ENCODE data around the gene HERC2. TPM values are rescaled to one million over a fixed set of nuclear protein-coding genes. Genes with fewer than 3 reads are reported as not detected.

HERC2 gene
- total RNA-seq, 2 experiments from 2014 or later, result 28.1 to 30.3 TPM

DNA sequence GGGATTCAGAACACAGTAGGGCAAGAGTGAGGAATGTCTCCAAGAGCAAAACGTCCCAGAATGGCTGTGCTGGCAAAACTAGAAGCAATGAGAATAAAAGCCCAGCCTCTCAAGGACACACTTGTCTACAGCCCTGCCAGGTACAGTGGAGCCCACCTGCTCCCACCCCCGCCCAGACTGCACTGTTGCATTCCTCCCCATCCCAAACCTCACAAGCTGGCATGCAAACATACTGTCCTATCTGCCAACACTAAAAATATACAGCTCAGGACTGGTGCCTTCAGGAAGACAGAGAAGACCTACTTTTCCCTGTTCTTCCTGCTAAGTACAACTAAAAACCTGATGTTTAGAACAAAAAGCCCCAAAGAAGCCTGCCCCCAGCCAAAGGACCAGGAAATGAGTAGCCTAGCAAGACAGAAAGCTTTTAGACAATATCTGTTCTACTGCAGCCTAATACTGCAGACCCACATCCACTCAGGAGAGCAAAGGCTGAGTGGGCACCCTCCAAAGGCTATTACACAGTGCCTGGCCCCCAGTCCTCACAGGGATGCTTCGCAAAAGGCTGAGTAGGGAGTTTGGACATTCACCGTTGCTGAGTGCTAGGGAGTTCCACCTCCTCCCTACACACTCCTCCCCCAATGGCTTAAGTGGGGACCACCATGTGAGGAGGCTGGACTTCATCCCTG is 236.3 kb downstream of the HERC2 start:
- H3K27ac Mint-ChIP-seq, result no peak overlapping the region
- peaks cover 16% of the 10 kb centered on the region for H3K9me3 Mint-ChIP-seq
- peaks cover 54% of the 10 kb centered on the region for H3K27me3 Mint-ChIP-seq
- no peak for DNase-seq
- peaks cover 6% of the 10 kb centered on the region for H3K4me1 Mint-ChIP-seq
- peaks cover 8% of the 10 kb centered on the region for H3K36me3 Mint-ChIP-seq
- no peak overlapping the region for H3K4me3 Mint-ChIP-seq

DNA sequence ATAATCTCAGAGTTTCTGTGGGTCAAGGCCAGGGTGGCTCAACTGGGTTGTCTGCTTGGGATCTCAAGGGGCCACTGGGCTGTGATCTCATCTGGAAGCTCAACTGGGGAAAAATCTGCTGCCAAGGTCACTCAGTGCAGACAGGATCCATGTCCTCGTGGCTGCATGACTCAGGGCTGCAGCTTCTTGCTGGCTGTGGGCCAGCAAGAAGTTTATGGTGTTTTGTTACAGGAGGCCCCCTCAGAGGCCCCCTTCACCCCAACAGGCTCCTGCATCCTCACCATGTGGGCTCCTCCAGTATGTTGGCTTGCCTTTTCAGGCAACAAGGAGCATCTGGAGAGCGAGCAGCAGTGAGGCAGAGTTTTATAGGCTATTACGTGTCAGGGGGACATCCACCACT is 237.4 kb downstream of the HERC2 start:
- peaks cover 52% of the 10 kb centered on the region for H3K27me3 Mint-ChIP-seq
- peaks cover 4% of the 10 kb centered on the region for H3K36me3 Mint-ChIP-seq
- no peak for DNase-seq
- H3K4me3 Mint-ChIP-seq, result no peak overlapping the region
- H3K27ac Mint-ChIP-seq, result no peak overlapping the region
- H3K9me3 Mint-ChIP-seq, result peaks cover 7% of the 10 kb centered on the region
- H3K4me1 Mint-ChIP-seq, result peaks cover 6% of the 10 kb centered on the region

DNA sequence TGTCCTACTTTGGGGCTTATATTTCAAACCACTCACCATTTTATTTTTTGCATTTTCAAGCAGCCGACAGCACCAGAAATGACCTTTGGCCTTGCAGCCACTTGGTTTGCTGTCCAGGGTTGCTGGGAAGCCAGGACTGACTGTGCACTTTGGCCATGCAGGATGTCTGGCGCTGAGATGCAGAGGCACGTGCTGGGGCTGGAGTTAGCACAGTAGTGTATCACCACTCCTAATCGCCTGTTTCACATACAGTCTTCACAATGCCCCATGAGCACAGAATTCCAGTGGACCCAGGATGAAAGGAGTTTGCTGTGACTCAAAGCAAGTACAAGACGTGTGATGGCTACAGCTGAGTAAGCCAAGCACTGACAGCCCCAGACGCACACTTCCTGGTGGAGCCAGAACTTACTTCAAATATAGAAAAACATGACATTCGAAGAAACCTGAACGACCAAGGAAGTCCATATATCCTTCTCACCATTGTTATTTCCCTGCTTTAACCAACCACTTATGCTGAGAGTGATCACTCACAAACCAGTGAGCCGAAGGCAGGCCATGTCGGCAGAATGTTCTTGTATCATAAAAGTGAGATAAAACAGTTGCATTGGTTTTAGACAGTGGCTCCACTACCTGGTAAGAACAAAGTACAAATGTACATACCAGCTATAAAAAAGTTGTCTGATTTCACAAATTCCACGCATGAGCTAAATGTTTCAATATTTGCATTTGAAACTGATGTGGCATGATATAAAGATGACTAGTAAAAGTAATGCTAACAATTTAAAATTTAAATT is 238.9 kb downstream of the HERC2 start:
- Mint-ChIP-seq H3K36me3 (no peaks in the 10 kb centered on the region), H3K4me3 (no peak overlapping the region), H3K27me3 (peaks cover 37% of the 10 kb centered on the region), H3K27ac (no peak overlapping the region), H3K4me1 (peaks cover 6% of the 10 kb centered on the region), H3K9me3 (no peaks in the 10 kb centered on the region)
- no peak for DNase-seq

DNA sequence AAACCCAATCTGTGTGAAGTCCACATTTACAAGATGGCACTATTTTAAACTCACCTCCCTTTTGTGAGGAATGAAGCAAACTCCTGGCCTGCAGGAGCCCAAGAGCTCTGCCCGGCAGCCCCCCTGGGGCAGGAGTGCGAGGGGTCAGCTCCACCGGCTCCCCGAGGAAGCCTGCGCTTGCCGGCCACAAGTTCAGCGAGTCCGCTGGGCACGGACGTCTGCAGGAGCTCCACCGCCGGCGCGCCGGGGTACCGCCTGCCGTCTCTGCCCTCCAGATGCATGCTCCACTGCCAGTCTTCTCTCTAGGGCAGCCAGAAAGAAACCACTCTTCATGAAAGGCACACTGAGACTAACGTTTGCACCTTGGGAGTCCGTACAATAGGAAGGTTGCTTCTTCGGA is 240.4 kb downstream of the HERC2 start:
- H3K27me3 Mint-ChIP-seq, result peaks cover 26% of the 10 kb centered on the region
- DNase-seq, result no peak
- H3K36me3 Mint-ChIP-seq, result no peaks in the 10 kb centered on the region
- H3K9me3 Mint-ChIP-seq, result no peaks in the 10 kb centered on the region
- H3K4me1 Mint-ChIP-seq, result peaks cover 3% of the 10 kb centered on the region
- H3K4me3 Mint-ChIP-seq, result no peak overlapping the region
- H3K27ac Mint-ChIP-seq, result no peak overlapping the region

DNA sequence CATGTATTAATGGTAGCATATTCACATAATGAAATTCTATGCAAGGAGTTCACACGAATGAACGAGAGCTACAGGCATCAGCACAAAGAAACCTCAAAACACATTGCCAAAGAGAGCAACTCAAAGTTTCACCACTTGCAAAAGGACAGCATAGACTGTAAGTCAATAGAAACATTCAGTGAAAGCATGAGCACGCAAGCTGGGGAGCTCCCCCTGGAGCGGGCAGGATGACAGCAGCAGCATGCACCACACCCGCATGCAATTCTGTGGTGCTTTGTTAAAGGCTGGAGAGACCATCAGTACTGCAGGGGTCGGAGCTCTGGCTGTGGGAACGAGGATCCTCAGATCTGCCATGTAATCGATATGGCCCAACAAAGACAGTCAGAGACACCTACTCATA is 241.6 kb downstream of the HERC2 start:
- no peaks in the 10 kb centered on the region for H3K9me3 Mint-ChIP-seq
- no peaks in the 10 kb centered on the region for H3K36me3 Mint-ChIP-seq
- H3K4me3 Mint-ChIP-seq, result no peak overlapping the region
- no peak for DNase-seq
- no peak overlapping the region for H3K27ac Mint-ChIP-seq
- no peaks in the 10 kb centered on the region for H3K4me1 Mint-ChIP-seq
- H3K27me3 Mint-ChIP-seq, result peaks cover 18% of the 10 kb centered on the region

DNA sequence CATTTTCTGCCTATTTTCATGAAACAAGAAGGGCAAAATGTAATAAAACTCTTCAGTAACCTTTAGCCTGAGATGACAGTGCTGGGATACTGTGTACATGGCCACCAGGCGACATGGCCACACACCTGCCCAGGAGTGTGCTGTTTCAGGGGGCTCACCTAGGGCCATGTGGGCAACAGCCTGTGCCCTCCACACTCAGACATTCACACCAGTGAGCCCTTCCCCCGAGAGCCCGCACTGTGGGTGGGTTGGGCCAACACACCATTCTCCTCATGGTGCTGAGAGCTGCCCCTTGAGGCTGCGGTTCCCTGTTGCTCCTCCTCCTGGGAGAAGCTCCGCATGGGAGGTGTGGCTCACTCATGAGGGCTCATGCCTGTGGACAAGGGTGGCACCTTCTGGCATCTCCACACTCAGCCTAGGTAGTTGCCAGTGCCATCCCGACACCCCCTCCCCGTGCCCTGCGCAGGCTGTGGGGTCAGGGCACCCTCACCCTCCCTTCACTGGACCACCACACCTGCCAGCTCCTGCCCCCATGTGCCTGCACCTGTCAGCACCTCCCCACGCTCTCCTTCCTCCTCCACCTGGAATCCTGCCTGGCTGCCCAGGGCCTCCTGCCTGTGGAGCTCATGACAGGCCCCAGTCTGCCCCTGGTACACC is 242.5 kb downstream of the HERC2 start:
- Mint-ChIP-seq H3K36me3 (no peaks in the 10 kb centered on the region), H3K27ac (no peak overlapping the region), H3K4me1 (no peaks in the 10 kb centered on the region), H3K9me3 (no peaks in the 10 kb centered on the region), H3K4me3 (no peak overlapping the region), H3K27me3 (peaks cover 12% of the 10 kb centered on the region)
- no peak for DNase-seq

DNA sequence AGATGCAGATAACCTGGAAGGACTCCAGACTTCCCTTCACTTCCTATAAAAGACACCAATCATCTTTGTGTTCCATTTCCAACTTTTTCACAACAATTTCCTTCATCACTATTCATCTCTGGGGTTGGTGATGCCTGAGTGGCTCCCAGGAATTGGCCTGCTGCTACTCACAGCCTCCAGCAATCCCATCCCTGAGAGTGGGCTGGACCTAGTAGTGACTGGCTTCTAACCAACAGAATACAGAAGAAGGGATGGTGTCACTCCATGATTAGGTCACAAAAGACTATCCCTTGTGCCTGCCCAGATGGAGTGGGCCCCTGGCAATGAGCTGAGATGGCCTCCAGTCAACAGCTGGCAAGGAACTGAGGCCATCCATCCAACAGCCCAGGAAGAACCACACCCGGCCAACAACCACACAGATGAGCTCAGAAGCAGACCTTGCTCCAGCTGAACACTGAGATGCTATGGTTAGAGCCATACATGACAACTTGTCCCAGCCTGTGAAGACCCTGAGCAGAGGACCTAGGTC is 243.7 kb downstream of the HERC2 start:
- no peak for DNase-seq
- no peak overlapping the region for H3K4me3 Mint-ChIP-seq
- no peaks in the 10 kb centered on the region for H3K36me3 Mint-ChIP-seq
- H3K9me3 Mint-ChIP-seq, result no peaks in the 10 kb centered on the region
- no peaks in the 10 kb centered on the region for H3K4me1 Mint-ChIP-seq
- H3K27me3 Mint-ChIP-seq, result peaks cover 7% of the 10 kb centered on the region
- H3K27ac Mint-ChIP-seq, result no peak overlapping the region

DNA sequence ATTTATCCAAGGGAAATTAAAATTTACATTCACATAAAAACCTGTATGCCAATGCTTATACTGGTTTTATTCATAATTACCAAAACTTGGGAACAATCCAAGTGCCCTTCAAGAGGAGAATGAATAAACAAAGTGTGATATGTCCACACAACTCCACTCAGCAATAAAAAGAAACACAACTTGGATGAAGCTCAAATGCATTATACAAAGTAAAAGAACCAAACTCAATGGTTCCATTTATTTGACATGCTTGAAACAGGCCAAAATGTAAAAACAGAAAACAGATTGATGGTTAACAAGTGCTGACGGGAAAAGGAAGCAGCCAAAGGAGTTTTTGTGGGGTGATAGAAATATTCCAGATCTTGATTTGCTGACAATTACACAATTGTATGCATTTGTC is 246.4 kb downstream of the HERC2 start:
- peaks cover 15% of the 10 kb centered on the region for H3K27me3 Mint-ChIP-seq
- no peak overlapping the region for H3K27ac Mint-ChIP-seq
- H3K36me3 Mint-ChIP-seq, result no peaks in the 10 kb centered on the region
- no peak for DNase-seq
- no peaks in the 10 kb centered on the region for H3K9me3 Mint-ChIP-seq
- H3K4me1 Mint-ChIP-seq, result no peaks in the 10 kb centered on the region
- no peak overlapping the region for H3K4me3 Mint-ChIP-seq

DNA sequence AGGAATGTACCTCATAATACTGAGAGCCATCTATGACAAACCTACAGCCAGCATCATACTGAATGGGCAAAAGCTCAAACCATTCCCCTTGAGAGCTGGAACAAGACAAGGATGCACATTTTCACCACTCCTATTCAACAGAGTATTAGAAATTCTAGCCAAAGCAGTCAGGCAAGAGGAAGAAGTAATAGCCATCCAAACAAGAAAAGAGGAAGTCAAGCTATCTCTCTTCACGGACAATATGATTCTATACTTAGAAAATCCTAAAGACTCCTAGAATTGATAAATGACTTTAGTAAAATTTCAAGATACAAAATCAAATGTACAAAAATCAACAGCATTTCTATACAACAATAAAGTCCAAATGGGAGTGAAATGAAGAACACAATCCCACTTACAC is 253.0 kb downstream of the HERC2 start:
- peaks cover 27% of the 10 kb centered on the region for H3K27me3 Mint-ChIP-seq
- no peak for DNase-seq
- peaks cover 5% of the 10 kb centered on the region for H3K9me3 Mint-ChIP-seq
- no peak overlapping the region for H3K4me3 Mint-ChIP-seq
- no peaks in the 10 kb centered on the region for H3K4me1 Mint-ChIP-seq
- H3K36me3 Mint-ChIP-seq, result peaks cover 2% of the 10 kb centered on the region
- H3K27ac Mint-ChIP-seq, result no peak overlapping the region

DNA sequence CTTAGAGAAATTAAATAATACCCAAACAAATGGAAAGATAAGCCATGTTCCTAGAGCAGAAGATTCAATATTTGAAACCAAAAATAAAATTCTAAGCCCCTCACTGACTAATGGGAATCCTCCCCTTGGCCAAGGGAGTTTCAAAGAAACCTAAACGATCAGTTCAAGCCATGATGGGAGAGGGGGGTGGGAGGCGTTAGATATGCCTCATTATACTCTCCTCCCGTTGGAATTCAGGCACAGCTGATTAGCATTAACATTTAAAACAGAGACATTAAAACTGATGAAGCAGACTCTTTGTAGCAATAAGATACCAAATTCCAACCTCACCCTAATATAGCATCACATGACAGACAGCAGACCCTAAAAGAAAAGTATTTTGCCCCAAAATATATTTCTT is 255.7 kb downstream of the HERC2 start:
- H3K27me3 Mint-ChIP-seq, result peaks cover 20% of the 10 kb centered on the region
- DNase-seq, result no peak
- peaks cover 9% of the 10 kb centered on the region for H3K9me3 Mint-ChIP-seq
- H3K36me3 Mint-ChIP-seq, result peaks cover 2% of the 10 kb centered on the region
- no peak overlapping the region for H3K27ac Mint-ChIP-seq
- no peak overlapping the region for H3K4me3 Mint-ChIP-seq
- H3K4me1 Mint-ChIP-seq, result no peaks in the 10 kb centered on the region

Other genes starting within 250 kb of the HERC2 start
- not detected for gene OCA2, start 222.9 kb downstream of the HERC2 start, total RNA-seq
- not detected for gene GOLGA6L24, start 35.9 kb upstream of the HERC2 start, total RNA-seq
- not detected for gene GOLGA8F, start 56.5 kb upstream of the HERC2 start, total RNA-seq
- gene GOLGA8G, start 210.8 kb upstream of the HERC2 start, total RNA-seq, result not detected
- gene GOLGA6L25, start 231.4 kb upstream of the HERC2 start, total RNA-seq, result not detected